Left cardiac atrium (tissue), 4 donors: ENCODE results near the gene KLHL3. TPM values are rescaled to one million over a fixed set of nuclear protein-coding genes. Genes with fewer than 3 reads are reported as not detected.

Source experiments
- ATAC-seq, 2 donors: fragments of 200-7000 bp; cut with Tn5 transposase; one replicate each; pipeline ENCODE4 v1.9.1; 2020; ENCODE audit warnings: mild to moderate bottlenecking in 2 of 2, moderate library complexity in 2 of 2
- DNase-seq: peaks from one replicate; pipeline ENCODE4 v3.0.0-alpha.2; 2020
- intact Hi-C, 2 donors: fragments of 100-400 bp; cut with DNase I; formaldehyde crosslinking; loops; one replicate each; pipeline versions ENCODE4 v1.14.1 to v1.15.1; 2022 to 2023
- total RNA-seq, 2 donors: library from RNA; stranded (reverse); fragmentation: NEBNext Ultra II Directional; extraction: Animal tissue kit (Norgen Biotek cat#: 25700); gene quantifications; one replicate each; pipeline ENCODE4 v1.2.1, GENCODE V29; 2021
- donor health status: DM: no; HTN: yes; CAD: no.
- donor health status: DM: no; HTN: yes; CAD: no; lungs with severe emphysema.
- donor health status: DM: yes; HTN: yes; CAD: no.
- donor health status: Dilated cardiomyopathy.

The KLHL3 gene
- total RNA-seq, 2 donors from 2014 or later = 24.8 to 48.0 TPM

DNA sequence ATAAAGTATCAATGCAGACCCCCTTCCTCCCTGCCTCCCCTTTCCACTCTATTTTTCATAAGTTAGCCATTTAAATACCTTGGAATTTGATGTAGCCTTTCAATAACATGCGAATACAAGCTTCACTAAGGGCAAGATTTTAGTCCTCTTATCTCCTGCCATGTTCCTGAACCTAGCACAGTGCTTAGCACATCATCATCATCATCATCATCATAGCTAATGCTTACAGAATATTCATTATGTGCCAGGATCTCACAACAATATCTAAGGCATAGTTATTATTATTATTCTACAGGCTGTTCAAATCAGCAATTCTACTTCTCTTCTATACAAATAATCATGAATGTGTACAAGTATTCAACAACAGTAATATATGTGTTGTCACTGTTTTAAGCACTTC lies 20.4 kb downstream of the KLHL3 start:
- ATAC-seq (no peak), DNase-seq (no peak)
- intact Hi-C loops = no loop called here

DNA sequence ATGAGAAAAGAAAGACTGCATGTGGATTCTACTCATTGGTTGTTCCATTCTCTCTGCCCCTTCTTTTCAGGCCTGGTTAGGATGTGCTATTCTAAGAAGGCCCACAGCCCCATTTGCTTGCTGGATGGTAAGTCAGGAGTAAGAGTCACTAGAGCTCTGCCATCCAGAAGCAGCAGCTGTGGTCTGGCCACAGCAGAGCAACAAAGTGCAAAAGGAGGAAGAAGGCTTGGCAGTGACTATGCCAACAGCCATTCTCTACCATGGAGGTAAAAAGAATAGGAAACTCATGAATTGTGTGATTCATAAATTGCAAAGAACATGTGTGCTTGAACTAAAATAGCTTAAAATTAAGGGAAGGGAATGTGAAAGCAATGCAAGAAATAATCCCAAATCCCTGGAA lies 20.9 kb downstream of the KLHL3 start:
- DNase-seq (no peak), ATAC-seq (no peak)
- intact Hi-C loops = no loop called here

DNA sequence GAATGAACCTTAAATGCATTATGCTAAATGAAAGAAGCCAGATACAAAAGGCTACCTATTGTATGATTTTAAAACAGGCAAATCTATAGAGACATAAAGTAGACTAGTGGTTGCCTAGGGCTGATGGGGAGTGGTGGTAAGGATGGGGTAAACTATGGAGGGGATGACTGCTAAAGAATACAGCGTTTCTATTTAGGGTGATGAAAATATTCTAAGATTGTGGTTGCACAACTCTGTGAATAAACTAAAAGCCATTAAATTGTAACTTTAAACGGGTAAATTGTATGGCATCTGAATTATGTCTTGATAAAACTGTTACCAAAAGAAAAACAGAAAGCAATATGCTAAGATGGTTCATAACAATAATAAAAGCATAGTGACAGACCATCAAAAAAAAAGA lies 21.4 kb downstream of the KLHL3 start:
- intact Hi-C loops = no loop called here
- DNase-seq (no peak), ATAC-seq (no peak)

DNA sequence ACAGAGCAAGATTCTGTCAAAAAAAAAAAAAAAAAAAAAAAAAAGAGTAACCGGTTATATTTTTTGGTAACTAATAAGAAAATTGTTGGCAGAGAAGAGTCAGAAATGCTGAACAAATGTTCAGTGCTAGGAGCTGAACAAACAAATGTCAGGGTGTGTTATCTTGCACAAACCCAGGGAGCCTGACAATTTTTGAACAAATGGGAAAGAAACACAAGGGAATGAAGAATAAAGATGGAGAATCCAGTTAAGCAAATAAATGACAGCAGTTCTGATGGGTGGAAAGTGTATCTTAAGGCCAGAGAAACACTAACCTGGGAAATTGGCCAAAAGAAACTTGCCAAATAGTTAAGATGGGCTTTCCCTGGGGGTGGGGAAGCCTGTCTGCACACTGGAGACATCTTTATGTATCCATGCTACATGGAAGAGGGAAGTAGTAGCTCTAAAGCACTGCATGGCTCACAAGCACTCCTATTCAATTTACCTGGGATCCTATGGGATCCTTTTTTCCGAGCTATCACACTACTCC lies 23.7 kb downstream of the KLHL3 start:
- DNase-seq = no peak
- ATAC-seq = peak in 1 of 2 donors; percentile 25
- intact Hi-C loops = no loop called here

DNA sequence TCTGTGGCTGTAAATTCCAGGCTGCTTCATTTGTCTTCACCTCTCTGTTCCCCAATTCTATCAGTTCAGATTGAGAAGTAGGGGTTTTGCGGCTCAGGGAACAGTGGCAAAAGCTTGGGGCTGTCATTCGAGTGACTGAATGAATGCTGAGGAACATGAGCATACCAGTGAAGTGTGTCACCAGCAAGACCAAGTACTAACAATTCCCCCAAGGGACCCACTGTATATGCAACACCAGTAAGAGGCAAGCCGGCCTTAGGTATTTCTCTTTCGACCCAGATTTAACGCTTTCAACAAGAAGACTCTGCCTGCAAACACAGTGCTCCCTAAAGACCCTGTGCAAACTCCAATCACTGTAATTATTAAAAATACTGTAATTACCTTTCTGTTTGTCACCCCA lies 25.8 kb downstream of the KLHL3 start:
- DNase-seq (no peak), ATAC-seq (peak in 1 of 2 donors; percentile 41)
- intact Hi-C loops = no loop called here

DNA sequence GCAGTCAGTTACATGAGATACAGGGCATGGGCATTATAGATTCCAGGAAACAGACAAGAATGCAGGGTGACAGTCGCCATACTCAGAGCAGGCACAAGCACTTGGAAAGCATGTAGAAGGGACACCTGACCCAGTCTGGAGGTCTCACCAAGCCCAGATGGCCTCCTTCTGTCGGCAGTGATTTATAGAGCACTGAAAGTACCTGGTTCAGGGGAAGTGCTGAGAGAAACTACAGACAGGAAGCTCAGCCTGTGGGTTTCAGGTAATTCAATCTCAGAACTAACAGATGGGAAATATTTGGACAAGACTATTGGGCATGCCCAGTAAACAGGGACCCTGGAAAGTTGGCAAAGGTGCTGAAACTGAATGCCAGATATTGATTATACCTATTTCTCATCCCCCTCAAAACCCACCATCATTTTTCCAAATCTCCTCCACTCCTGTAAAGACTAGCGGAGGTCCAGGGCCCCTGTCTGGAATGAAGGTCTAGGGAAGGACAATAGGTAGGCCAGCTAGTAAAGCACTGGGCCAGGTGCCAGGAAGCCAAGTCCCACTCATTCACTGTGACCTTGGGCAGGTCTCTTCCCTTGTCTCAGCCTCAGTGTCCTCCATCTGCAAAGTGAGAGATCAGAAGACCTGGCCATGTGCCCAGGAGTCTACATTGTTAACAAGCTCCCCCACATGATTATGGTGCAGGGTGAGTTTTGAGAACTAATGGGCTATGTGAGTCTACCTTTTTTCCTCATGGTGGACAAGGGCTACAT lies 26.9 kb downstream of the KLHL3 start:
- ATAC-seq = no peak
- DNase-seq = no peak
- intact Hi-C loops = no loop called here

DNA sequence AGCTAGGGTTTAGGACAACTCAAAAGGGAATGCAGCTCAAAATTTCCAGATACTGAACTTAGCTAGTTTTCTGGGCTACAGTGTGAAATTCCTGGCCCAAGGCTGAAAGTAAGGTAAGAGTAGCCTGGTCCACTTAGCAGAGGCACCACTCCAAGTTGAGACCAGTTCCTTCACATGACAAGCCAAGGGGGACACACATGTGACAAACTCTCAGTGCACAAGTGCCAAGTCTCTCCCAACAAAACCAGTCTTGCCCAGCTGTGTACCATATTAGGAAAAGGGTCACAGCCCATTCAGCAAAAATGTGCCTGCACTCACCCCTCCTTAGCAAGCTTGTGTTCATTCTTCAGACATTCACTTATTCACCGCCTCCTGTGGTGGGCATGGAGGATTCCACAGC lies 27.8 kb downstream of the KLHL3 start:
- intact Hi-C loops = no loop called here
- no peak for DNase-seq
- peak; percentile 25 to 53 for ATAC-seq

DNA sequence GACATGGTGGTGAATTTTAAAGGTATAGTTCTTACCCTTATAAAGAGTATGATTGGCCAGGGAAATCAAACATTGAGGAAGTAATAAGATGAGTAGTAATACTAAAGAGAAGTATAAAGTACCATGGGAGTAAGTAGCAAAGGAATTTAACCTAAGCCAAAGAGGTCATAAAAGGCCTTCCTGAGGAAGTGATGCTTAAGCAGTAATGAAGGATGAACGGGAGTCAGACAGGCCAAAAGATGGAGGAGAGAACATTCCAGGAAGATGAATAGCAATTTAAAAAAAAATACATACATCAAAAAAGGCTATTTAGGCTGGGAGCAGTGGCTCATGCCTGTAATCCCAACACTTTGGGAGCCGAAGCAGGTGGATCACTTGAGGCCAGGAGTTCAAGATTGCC lies 29.0 kb downstream of the KLHL3 start:
- DNase-seq = no peak
- intact Hi-C loops = no loop called here
- no peak for ATAC-seq

DNA sequence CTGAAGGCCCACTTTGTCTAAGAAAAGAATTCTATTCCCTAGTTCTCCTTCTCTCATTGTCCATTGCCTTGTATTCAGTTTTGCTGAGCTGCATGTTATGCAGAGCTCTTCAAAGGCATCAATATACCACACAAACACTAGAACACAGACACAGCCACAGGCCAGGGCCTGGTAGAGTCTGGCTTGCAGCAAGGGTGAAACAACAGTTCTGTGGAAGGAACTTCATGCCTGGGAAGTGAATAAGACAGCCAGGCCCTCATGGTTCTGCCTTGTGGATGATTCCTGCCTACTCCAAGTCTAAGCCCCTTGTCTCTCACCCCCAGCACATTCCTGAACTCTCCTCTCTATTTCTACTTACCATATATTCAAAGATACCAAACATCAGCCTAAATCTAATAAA lies 30.8 kb downstream of the KLHL3 start:
- no peak for DNase-seq
- intact Hi-C loops = no loop called here

DNA sequence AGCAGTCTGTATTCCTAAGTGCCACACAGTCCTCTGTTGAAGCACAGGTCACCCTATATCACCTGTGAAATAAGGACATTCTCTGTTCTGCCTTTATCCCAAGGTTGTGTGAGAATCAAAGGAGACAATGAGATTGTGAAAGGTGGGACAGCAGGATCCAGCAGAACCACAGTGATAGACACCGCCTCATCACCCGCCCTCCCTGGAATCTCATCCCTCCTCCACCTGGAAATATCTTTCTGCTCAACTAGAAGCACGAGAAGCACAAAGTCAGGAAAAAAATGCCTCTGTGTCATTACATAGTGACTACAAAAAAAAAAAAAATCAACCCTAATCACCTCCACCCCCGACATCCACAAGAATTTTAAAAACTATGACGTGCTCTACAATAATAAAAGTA lies 32.3 kb downstream of the KLHL3 start:
- intact Hi-C loops = no loop called here
- ATAC-seq (no peak), DNase-seq (no peak)

More for the DNA sequence above, 30.8 kb downstream of the KLHL3 start:
- ATAC-seq = no peak

DNA sequence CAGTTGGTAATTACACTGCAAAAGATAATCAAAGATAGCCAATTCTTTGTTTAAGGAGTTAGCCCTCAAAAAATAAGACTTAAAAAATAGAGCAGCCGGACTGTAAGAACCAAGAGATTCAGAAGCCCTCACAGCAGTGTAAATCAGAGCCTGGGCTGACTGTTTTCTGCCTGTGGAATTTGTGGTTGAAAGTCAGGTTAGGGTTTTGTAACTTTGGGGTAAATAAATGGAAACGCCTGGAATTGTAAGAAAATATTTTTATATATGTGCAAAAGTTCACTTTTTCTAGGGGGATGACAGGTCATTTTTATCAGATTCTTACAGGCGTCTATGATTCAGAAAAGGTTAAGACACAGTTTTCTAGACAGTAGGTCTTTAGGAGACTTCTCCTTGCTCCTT lies 35.6 kb downstream of the KLHL3 start:
- intact Hi-C loops = no loop called here
- DNase-seq = no peak
- ATAC-seq = no peak

DNA sequence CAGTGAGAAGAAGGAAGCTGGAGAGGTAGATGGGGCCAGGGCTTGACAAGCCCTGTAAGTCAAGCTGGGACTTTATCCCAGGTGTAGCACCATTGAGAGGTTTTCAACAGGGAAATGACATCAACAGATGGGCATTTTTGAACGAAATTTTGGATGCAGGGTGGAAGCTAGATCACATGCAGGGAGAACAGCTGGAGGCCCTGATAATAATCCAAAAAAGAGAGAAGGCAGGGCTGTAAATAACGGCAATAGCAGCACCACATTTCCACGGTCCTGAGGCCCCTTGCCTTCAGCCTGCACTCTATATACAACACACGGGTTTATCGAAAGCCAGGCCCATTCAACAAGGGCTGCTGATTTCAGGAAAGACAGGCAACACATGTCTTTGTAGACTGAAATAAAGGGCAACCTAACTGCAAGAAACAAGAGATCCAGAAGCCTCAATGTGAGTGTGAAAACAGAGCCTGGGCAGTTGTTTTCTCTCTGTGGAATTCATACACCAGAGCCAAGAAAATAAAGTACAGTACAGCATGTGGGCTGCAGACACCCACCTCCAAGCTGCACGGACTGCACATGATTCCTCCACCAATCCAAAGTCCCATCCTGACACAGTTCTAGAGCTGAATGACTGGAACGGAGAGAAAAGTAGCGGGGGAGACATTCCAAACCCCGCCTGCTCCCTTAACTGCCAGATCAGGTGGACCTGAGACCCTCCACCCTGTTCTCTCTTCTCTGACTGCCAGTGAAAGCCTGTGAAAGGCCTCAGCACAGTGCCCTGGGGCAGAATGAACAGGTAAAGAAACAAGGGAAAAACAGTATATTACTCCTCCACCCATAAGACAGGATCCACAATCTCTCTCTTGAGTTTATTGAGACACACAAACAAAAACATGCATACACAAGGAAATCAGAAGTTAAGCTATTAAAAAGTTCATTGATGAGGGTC lies 36.3 kb downstream of the KLHL3 start:
- intact Hi-C loops = no loop called here
- DNase-seq (no peak), ATAC-seq (peak; percentile 69 to 74)

DNA sequence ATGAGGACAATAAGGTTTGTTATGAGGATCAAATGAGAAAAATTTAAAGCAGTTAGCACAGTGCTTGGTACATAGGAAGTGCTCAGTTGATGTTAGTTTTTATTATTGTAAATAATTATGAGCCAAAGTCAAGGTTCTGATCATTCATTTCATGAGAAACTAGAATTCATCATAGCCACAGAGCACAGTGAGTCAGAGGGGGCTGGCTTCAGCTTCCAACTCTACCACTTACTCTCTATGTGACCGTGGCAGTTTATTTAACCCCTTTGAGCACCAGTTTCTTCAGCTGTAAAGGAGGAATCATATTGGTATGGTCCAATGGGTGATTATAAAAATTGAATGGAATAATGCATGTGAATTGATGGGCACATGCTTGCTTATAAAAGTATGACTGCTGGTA lies 39.4 kb downstream of the KLHL3 start:
- intact Hi-C loops = no loop called here
- DNase-seq (no peak), ATAC-seq (no peak)

DNA sequence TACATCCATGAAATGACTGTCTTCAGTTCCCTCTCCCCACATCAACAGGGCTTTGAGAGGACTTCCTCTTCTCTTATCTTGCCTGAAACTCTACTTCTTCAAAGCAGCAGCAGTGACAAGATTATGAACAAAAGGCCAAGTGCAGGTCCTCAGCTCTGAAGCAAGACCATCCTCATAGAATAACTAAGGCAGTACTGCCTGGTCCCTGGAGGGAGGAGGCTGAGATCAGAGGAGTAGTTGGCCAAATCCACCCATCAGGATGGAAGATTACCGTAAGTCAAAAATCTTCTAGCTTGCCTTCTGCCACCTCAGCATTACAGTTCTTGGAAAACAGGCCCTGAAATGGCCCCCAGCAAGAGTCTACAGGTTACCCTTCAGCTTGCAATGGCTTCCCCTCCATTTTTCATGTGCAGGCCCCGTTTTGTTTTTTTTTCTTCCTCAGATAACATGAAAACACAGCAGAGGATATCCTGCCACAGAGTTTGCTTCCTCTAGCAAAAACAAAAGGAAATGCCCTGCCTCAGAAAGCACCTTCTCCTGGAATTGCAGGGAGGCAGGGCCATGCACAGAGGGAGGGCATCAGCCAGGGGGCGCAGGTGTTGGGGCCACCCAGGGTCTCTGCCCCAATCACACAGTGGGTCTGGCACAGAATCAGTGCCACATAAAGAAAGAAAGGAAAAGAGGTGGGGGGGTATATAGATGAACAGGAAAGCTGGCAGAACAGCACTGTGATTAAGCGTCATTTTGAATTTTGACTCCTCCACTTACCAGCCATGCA lies 40.0 kb downstream of the KLHL3 start:
- peak; percentile 35 for DNase-seq
- intact Hi-C loops = no loop called here
- peak; percentile 29 to 31 for ATAC-seq

DNA sequence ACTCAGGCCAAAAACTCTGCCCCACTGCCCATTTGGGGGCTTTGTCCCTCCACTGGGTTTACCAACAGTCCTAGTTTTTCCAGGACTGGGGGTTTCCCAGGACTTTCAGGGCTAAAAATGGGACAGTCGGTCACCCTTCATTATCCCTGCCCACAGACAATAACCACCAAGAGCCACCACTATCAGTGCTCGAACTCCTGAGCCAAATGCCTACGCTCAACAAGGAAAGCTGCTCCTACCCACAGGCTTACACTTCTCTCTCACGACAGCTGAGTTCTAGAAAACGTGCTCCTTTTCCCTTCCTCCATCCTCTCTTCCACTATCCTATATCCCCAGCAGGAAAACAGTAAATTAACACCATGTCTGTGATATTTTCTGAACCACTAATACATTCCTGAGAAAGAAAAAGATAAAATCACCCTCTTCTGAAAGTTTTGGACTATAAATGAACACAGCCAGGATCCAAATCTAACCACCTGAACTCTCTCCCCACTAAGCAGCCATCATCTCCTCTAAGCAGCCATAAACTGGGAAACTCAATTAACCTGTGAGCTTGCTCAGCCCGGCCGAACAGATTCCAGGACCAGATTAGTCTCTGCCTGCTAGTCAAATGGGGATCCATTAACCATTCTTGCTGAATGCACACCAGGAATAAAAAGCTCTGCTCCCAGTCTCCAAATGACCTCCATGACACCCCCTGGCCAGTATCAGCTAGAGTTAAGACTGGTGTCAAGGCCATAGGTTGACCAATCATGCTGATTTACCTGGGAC lies 41.8 kb downstream of the KLHL3 start:
- ATAC-seq = peak in 1 of 2 donors; percentile 19
- no peak for DNase-seq
- intact Hi-C loops = no loop called here

DNA sequence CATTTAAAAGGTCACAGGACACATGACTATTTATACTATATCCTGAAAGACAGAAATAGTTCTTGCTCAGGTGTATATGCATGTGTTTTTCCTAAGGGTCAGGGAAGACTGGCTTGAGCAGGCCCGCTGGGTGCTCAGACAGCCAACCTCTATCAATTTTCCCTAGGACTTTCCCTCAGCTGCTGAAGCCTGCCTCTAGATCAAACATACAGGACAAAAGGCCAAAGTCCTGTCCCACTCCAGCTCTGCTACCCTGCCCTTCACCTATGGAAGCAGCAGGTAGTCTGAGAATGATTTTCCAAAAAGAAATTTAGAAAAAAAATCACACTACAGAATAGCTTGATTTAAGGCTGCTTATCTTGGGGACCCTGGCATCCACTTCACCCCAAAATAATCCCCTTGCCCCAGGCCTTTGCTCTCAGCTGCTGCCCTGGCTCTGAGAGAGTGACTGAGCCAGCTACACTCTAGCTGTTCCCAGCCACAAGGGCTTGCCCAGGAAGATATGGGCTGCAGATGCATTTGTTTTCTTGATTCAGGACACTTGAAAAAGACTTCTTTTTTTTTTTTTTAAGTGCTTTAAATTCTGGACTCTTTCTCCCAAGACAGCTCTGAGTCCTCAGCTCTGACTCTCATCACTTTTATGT lies 42.5 kb downstream of the KLHL3 start:
- DNase-seq = no peak
- intact Hi-C loops = no loop called here
- ATAC-seq = no peak

DNA sequence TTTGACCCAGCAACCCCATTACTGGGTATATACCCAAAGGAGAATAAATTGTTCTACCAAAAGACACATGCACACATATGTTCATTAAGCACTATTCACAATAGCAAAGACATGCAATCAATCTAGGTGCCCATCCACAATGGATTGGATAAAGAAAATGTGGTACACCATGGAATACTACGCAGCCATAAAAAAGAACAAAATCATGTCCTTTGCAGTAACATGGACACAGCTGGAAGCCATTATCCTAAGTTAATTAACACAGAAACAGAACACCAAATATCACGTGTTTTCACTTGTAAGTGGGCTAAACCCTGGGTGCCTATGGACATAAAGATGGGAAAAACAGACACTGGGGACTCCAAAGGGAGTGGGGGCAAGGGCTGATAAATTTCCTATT lies 46.6 kb downstream of the KLHL3 start:
- intact Hi-C loops = no loop called here
- no peak for DNase-seq
- no peak for ATAC-seq

DNA sequence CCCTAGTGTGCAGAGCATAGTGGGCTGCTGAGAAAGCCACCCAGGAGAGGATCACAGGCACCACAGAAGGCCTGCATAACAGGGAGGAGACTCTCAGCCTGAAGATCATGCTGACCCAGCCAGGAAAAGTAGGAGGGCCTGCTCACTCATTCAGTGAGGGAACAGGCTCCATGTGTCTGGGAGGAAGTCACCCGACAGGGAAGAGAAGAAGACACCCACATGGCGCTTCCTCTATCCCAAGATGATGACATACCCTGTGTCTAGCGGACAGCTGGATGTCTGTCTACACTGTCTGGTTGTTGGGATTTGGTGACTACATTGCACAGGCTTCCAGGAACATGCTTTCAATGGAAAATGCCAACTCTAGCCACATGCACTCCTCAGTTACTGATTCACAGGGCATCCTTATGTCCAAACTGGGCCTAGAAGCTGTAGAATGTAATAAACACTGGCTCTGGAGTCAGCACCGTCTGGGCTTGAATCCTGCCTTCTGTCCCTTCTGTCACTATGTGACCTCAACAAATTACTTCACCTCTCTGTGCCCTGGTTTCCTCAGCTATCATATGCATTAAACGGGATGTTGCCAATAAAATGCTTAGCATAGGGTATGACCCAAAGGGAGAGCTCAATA lies 47.6 kb downstream of the KLHL3 start:
- ATAC-seq = no peak

More for the DNA sequence above, 47.6 kb downstream of the KLHL3 start:
- intact Hi-C loops = no loop called here
- no peak for DNase-seq
